SK-N-SH (cell line): ENCODE data around the gene SPATA13. TPM values are rescaled to one million over a fixed set of nuclear protein-coding genes. Genes with fewer than 3 reads are reported as not detected.

Experiments used
- CTCF ChIA-PET: fragments of 300-600, 350-600 bp; formaldehyde crosslinking; extraction: SDS; loops from one replicate; lab custom pipeline; 2021; lab: Yijun Ruan, JAX
- POLR2A ChIA-PET: fragments of 350-600 bp; sonication (Branson Sonifier 250); formaldehyde crosslinking; extraction: SDS; loops from one replicate; lab custom pipeline; 2020; ENCODE audit warnings: antibody characterized with exemption, inconsistent platforms; lab: Yijun Ruan, JAX
- DNase-seq: peaks from one replicate; pipeline ENCODE4 v3.0.0; 2012
- H2AFZ ChIP-seq: fragments of 200-600 bp; sonication (generic); 2 replicates; pipeline ENCODE4 v1.8.1; 2016; ENCODE audit warnings: antibody characterized with exemption, mild to moderate bottlenecking, low read depth
- H3F3A ChIP-seq: fragments of 200-600 bp; sonication (generic); replicated peaks from 2 replicates; pipeline ENCODE3; 2016; ENCODE audit warnings: antibody characterized with exemption, mild to moderate bottlenecking; ENCODE audit not compliant: insufficient read depth
- H3K27ac ChIP-seq, 2 experiments: fragments of 200-500 bp in 1 of 2; fragments of 200-600 bp in 1 of 2; sonication (Bioruptor generic) in 1 of 2; sonication (generic), shearing (Covaris generic) in 1 of 2; 2 replicates each; pipeline versions ENCODE4 v1.5.1 to v1.6.1; 2014 to 2016; ENCODE audit warnings: low read depth in 2 of 2, inconsistent platforms in 1 of 2, low read length in 1 of 2, mild to moderate bottlenecking in 1 of 2, mixed read lengths in 1 of 2
- H3K27me3 ChIP-seq: fragments of 200-600 bp; sonication (generic), shearing (Covaris generic); 2 replicates; pipeline ENCODE4 v1.6.1; 2016; ENCODE audit warnings: mixed run types; ENCODE audit not compliant: insufficient read depth
- H3K36me3 ChIP-seq, 2 experiments: fragments of 200-500 bp in 1 of 2; fragments of 200-600 bp in 1 of 2; sonication (Bioruptor generic) in 1 of 2; sonication (generic) in 1 of 2; replicated peaks in 1 of 2; 2 replicates each; pipeline versions ENCODE3 to v1.5.1; 2014 to 2016; ENCODE audit warnings: low read length in 1 of 2, mild to moderate bottlenecking in 1 of 2; ENCODE audit not compliant: insufficient read depth in 2 of 2, control insufficient read depth in 1 of 2
- H3K4me1 ChIP-seq, 2 experiments: fragments of 200-500 bp in 1 of 2; fragments of 200-600 bp in 1 of 2; sonication (Bioruptor generic) in 1 of 2; sonication (generic), shearing (Covaris generic) in 1 of 2; 2 replicates each; pipeline versions ENCODE4 v1.5.1 to v1.6.1; 2014 to 2016; ENCODE audit warnings: low read depth in 1 of 2, low read length in 1 of 2, mixed run types in 1 of 2; ENCODE audit not compliant: insufficient read depth in 2 of 2, control insufficient read depth in 1 of 2
- H3K4me2 ChIP-seq: fragments of 200-600 bp; sonication (generic), shearing (Covaris generic); 2 replicates; pipeline ENCODE4 v1.6.1; 2017; ENCODE audit warnings: mixed run types
- H3K4me3 ChIP-seq, 2 experiments: fragments of 200-500 bp in 1 of 2; fragments of 200-600 bp in 1 of 2; sonication (Bioruptor generic) in 1 of 2; sonication (generic), shearing (Covaris generic) in 1 of 2; 2 replicates each; pipeline versions ENCODE4 v1.5.1 to v1.8.1; 2014 to 2016; ENCODE audit warnings: low read depth in 2 of 2, inconsistent platforms in 1 of 2, low read length in 1 of 2, mild to moderate bottlenecking in 1 of 2, mixed read lengths in 1 of 2, moderate library complexity in 1 of 2
- H3K79me2 ChIP-seq: fragments of 200-600 bp; sonication (generic); 2 replicates; pipeline ENCODE4 v1.8.1; 2017; ENCODE audit warnings: mild to moderate bottlenecking; ENCODE audit not compliant: insufficient read depth
- H3K9ac ChIP-seq: fragments of 200-600 bp; sonication (generic); 2 replicates; pipeline ENCODE4 v1.6.1; 2017; ENCODE audit warnings: mixed run types
- H3K9me2 ChIP-seq: fragments of 200-600 bp; sonication (generic); 2 replicates; pipeline ENCODE4 v1.6.1; 2017; ENCODE audit warnings: mixed run types
- H3K9me3 ChIP-seq: fragments of 200-600 bp; sonication (generic); 2 replicates; pipeline ENCODE4 v1.6.1; 2017; ENCODE audit warnings: mixed run types, mild to moderate bottlenecking, moderate library complexity
- H4K20me1 ChIP-seq: fragments of 200-600 bp; sonication (generic); 2 replicates; pipeline ENCODE4 v1.6.1; 2017; ENCODE audit warnings: mild to moderate bottlenecking, mixed run types; ENCODE audit not compliant: insufficient read depth
- CTCF ChIP-seq: fragments of 200-600 bp; sonication (generic); IDR thresholded peaks from 2 replicates; pipeline ENCODE4 v1.6.1; 2017; ENCODE audit warnings: antibody characterized with exemption, mild to moderate bottlenecking, moderate library complexity
- ELF1 ChIP-seq: IDR thresholded peaks from 2 replicates; pipeline ENCODE4 v1.4.0; 2012
- GABPA ChIP-seq: IDR thresholded peaks from 2 replicates; pipeline ENCODE4 v1.4.0; 2012; ENCODE audit warnings: low read depth, mild to moderate bottlenecking
- MAX ChIP-seq: IDR thresholded peaks from 2 replicates; pipeline ENCODE4 v1.4.0; 2012; ENCODE audit warnings: low read depth
- MEF2A ChIP-seq: IDR thresholded peaks from 2 replicates; pipeline ENCODE4 v1.4.0; 2012; ENCODE audit warnings: low read depth, borderline replicate concordance
- MXI1 ChIP-seq: IDR thresholded peaks from 2 replicates; pipeline ENCODE4 v1.6.1; 2012; ENCODE audit warnings: mild to moderate bottlenecking, low read depth, low read length, improper control_type of control experiment
- NFIC ChIP-seq: IDR thresholded peaks from 2 replicates; pipeline ENCODE4 v1.4.0; 2012; ENCODE audit warnings: borderline replicate concordance
- NRF1 ChIP-seq: IDR thresholded peaks from 2 replicates; pipeline ENCODE4 v1.6.1; 2012; ENCODE audit warnings: low read depth, mild to moderate bottlenecking, low read length
- RAD21 ChIP-seq: IDR thresholded peaks from 2 replicates; pipeline ENCODE4 v1.6.1; 2012; ENCODE audit warnings: mild to moderate bottlenecking, low read length
- REST ChIP-seq: IDR thresholded peaks from 2 replicates; pipeline ENCODE4 v1.6.1; 2012; ENCODE audit warnings: mild to moderate bottlenecking, low read depth, low read length, moderate library complexity
- RXRA ChIP-seq: IDR thresholded peaks from 2 replicates; pipeline ENCODE4 v1.4.0; 2012; ENCODE audit warnings: low read depth, mild to moderate bottlenecking, borderline replicate concordance
- SIN3A ChIP-seq: IDR thresholded peaks from 2 replicates; pipeline ENCODE4 v1.6.1; 2012; ENCODE audit warnings: low read depth, mild to moderate bottlenecking, low read length, moderate library complexity, borderline replicate concordance
- SMC3 ChIP-seq: IDR thresholded peaks from 2 replicates; pipeline ENCODE4 v1.6.1; 2012; ENCODE audit warnings: low read depth, low read length, improper control_type of control experiment
- TAF1 ChIP-seq: IDR thresholded peaks from 2 replicates; pipeline ENCODE4 v1.6.1; 2012; ENCODE audit warnings: low read depth, mild to moderate bottlenecking, low read length, moderate library complexity, borderline replicate concordance
- TCF12 ChIP-seq: IDR thresholded peaks from 2 replicates; pipeline ENCODE4 v1.4.0; 2012
- TEAD4 ChIP-seq: IDR thresholded peaks from 2 replicates; pipeline ENCODE4 v1.4.0; 2012; ENCODE audit warnings: mild to moderate bottlenecking, borderline replicate concordance; ENCODE audit not compliant: insufficient read depth
- USF1 ChIP-seq: IDR thresholded peaks from 2 replicates; pipeline ENCODE4 v1.4.0; 2012; ENCODE audit warnings: low read depth, borderline replicate concordance
- WGBS: methylation state at CpG from one replicate; pipeline ENCODE4 v1.1.6; 2017; ENCODE audit warnings: low lambda C conversion rate; 5-methylcytosine and 5-hydroxymethylcytosine counted together
- polyA plus RNA-seq, 3 experiments: library from polyadenylated mRNA; depleted of rRNA; stranded (reverse); fragments of >200 nt; gene quantifications; 2 replicates each; pipeline ENCODE4 v1.2.3, GENCODE V29; 2012

Gene SPATA13
- polyA plus RNA-seq, 1 of the 3 experiments (the other 2 are of a cell fraction) = 4.3 TPM

- no peaks in the 10 kb centered on the region for H4K20me1 ChIP-seq
- H3K27me3 ChIP-seq = no peaks in the 10 kb centered on the region
- no peak overlapping the region for H3K27ac ChIP-seq
- H3K36me3 ChIP-seq = no peaks in the 10 kb centered on the region
- no peak overlapping the region for H3K9ac ChIP-seq
- TF ChIP-seq SMC3 (no peak), SIN3A (no peak), GABPA (no peak), USF1 (no peak), TAF1 (no peak), REST (no peak), TCF12 (no peak), MXI1 (no peak)
- H3K9me2 ChIP-seq = no peaks in the 10 kb centered on the region
- CTCF ChIA-PET = interaction anchor here (2.6 to 3.0 kb wide), 3 partner anchors 173 to 218 kb away, joined by 9 to 19 read pairs (median 17); no protein-coding TSS in a partner anchor
- DNase-seq = no peak
- no peaks in the 10 kb centered on the region for H3K4me1 ChIP-seq
- WGBS = 76% methylated on average over 3 of the region's 3 CpGs
- no peak overlapping the region for H3K4me3 ChIP-seq
- no peak overlapping the region for H3K4me2 ChIP-seq
- no peak overlapping the region for H2AFZ ChIP-seq
- H3K9me3 ChIP-seq = no peaks in the 10 kb centered on the region
- H3F3A ChIP-seq = no peaks in the 10 kb centered on the region
- POLR2A ChIA-PET = no interaction called here
- H3K79me2 ChIP-seq = no peaks in the 10 kb centered on the region
Observed at GRCh38 chr13:24226762-24227161, 66.2 kb downstream of the SPATA13 start.

GRCh38 chr13:24228852-24229458, 68.4 kb downstream of the SPATA13 start:
- Histone ChIP-seq H3K4me1 (peaks cover 0 to 2% of the 10 kb centered on the region in 2 experiments; a peak in 2 of 4 replicates), H3K36me3 (no peaks in the 10 kb centered on the region), H3K4me2 (no peak overlapping the region), H3K79me2 (no peaks in the 10 kb centered on the region), H3K27me3 (no peaks in the 10 kb centered on the region), H3K4me3 (no peak overlapping the region), H3K9me2 (no peaks in the 10 kb centered on the region), H3K9ac (no peak overlapping the region), H3K9me3 (no peaks in the 10 kb centered on the region), H2AFZ (no peak overlapping the region), H4K20me1 (no peaks in the 10 kb centered on the region), H3F3A (peaks cover 14% of the 10 kb centered on the region), H3K27ac (no peak overlapping the region)
- DNase-seq = peak; percentile 53
- POLR2A ChIA-PET = no interaction called here
- TF ChIP-seq RAD21 (peak; percentile 80), NRF1 (no peak), MAX (no peak), CTCF (peak; percentile 90), RXRA (no peak), MEF2A (no peak), NFIC (no peak), TAF1 (no peak), ELF1 (no peak), TEAD4 (no peak), SMC3 (peak; percentile 67)
- 44% methylated on average over 4 of the region's 4 CpGs for WGBS
- CTCF ChIA-PET = interaction anchor here (0.6 to 3.0 kb wide), 52 partner anchors 8 to 1156 kb away, joined by 3 to 35 read pairs (median 4); partner anchors contain the start of gene SPATA13
